Endothelial cell of umbilical vein (primary cell): Measurements from ENCODE around the gene JAZF1. TPM values are rescaled to one million over a fixed set of nuclear protein-coding genes. Genes with fewer than 3 reads are reported as not detected.

Experiments used
- BruUV-seq: library from RNA; stranded (reverse); fragments of 400-500 nt; replicated peaks from 2 replicates; lab custom pipeline; 2021; lab: Mats Ljungman, UMichigan
- CTCF ChIA-PET: fragments of 300-600, 350-600 bp; sonication (Branson Sonifier 250); formaldehyde crosslinking; loops from one replicate; lab custom pipeline; 2021; ENCODE audit warnings: antibody characterized with exemption, inconsistent platforms; lab: Charles Lee
- POLR2A ChIA-PET: fragments of 300-600, 350-600 bp; sonication (Branson Sonifier 250); formaldehyde crosslinking; loops from one replicate; lab custom pipeline; 2021; ENCODE audit warnings: antibody characterized with exemption, inconsistent platforms; lab: Charles Lee
- DNase-seq: peaks from one replicate; pipeline ENCODE4 v3.0.0-alpha.2; 2011; ENCODE audit warnings: low read depth, low spot score
- FAIRE-seq: peaks from 2 replicates; lab custom pipeline; 2011; peaks lifted over from hg19 to GRCh38; lab: Jason Lieb, UNC
- H2AFZ ChIP-seq: 2 replicates; pipeline ENCODE4 v1.6.0; 2012; ENCODE audit warnings: low read depth, low read length, control low read depth, inconsistent platforms
- H3K27ac ChIP-seq: 2 replicates; pipeline ENCODE4 v1.5.1; 2011; ENCODE audit warnings: low read depth, mild to moderate bottlenecking, control low read depth, low read length, moderate library complexity; ENCODE audit not compliant: insufficient read depth
- H3K27me3 ChIP-seq, 2 experiments: 2 replicates each; pipeline versions ENCODE4 v1.6.0 to v1.6.1; 2011; ENCODE audit warnings: low read length in 2 of 2, mixed read lengths in 1 of 2; ENCODE audit not compliant: control insufficient read depth in 2 of 2, insufficient read depth in 2 of 2
- H3K36me3 ChIP-seq, 2 experiments: 2 replicates in 1 of 2; 3 replicates in 1 of 2; pipeline ENCODE4 v1.5.1; 2011; ENCODE audit warnings: low read length in 2 of 2, mild to moderate bottlenecking in 1 of 2, moderate library complexity in 1 of 2; ENCODE audit not compliant: control insufficient read depth in 2 of 2, insufficient read depth in 2 of 2; ENCODE audit errors: extremely low read depth in 1 of 2
- H3K4me1 ChIP-seq: 3 replicates; pipeline ENCODE4 v1.5.1; 2011; ENCODE audit warnings: mild to moderate bottlenecking, low read length; ENCODE audit not compliant: control insufficient read depth, insufficient read depth; ENCODE audit errors: extremely low read depth
- H3K4me2 ChIP-seq: 2 replicates; pipeline ENCODE4 v1.6.1; 2011; ENCODE audit warnings: low read length, control low read depth, mixed read lengths; ENCODE audit not compliant: insufficient read depth
- H3K4me3 ChIP-seq, 3 experiments: fragments of 200-600 bp in 1 of 3; sonication (generic), shearing (Covaris generic) in 1 of 3; replicated peaks in 1 of 3; 2 replicates each; pipeline ENCODE4 v1.5.1; 2011 to 2016; ENCODE audit warnings: control low read depth in 3 of 3, low read length in 3 of 3, mild to moderate bottlenecking in 2 of 3, inconsistent platforms in 1 of 3, low read depth in 1 of 3, moderate library complexity in 1 of 3; ENCODE audit not compliant: insufficient read depth in 1 of 3
- H3K79me2 ChIP-seq: 2 replicates; pipeline ENCODE4 v1.6.0; 2012; ENCODE audit warnings: low read length, inconsistent platforms; ENCODE audit not compliant: control insufficient read depth, insufficient read depth
- H3K9ac ChIP-seq: replicated peaks from 2 replicates; pipeline ENCODE3; 2011; ENCODE audit warnings: low read length, control low read depth; ENCODE audit not compliant: insufficient read depth; ENCODE audit errors: extremely low read depth
- H3K9me1 ChIP-seq: replicated peaks from 3 replicates; pipeline ENCODE4 v1.6.0; 2011; ENCODE audit warnings: mild to moderate bottlenecking, low read length; ENCODE audit not compliant: control insufficient read depth, insufficient read depth; ENCODE audit errors: extremely low read depth
- H3K9me3 ChIP-seq: replicated peaks from 2 replicates; pipeline ENCODE4 v1.5.1; 2012; ENCODE audit warnings: low read length, inconsistent platforms; ENCODE audit not compliant: control insufficient read depth, insufficient read depth
- H4K20me1 ChIP-seq: replicated peaks from 2 replicates; pipeline ENCODE3; 2011; ENCODE audit warnings: mild to moderate bottlenecking, low read length; ENCODE audit not compliant: control insufficient read depth, insufficient read depth; ENCODE audit errors: extremely low read depth
- EZH2 ChIP-seq: IDR thresholded peaks from 2 replicates; pipeline ENCODE4 v1.6.1; 2012; ENCODE audit warnings: borderline replicate concordance, low read depth, mild to moderate bottlenecking, moderate library complexity, low read length, inconsistent platforms; ENCODE audit not compliant: severe bottlenecking
- FOS ChIP-seq: IDR thresholded peaks from 2 replicates; pipeline ENCODE4 v1.6.1; 2011; ENCODE audit warnings: mild to moderate bottlenecking, low read length, moderate library complexity, borderline replicate concordance; ENCODE audit not compliant: insufficient read depth
- GATA2 ChIP-seq: IDR thresholded peaks from 2 replicates; pipeline ENCODE4 v1.7.0; 2011; ENCODE audit warnings: low read depth, mild to moderate bottlenecking, moderate library complexity, mixed read lengths, low read length; ENCODE audit not compliant: insufficient read length, insufficient read depth
- JUN ChIP-seq: IDR thresholded peaks from 2 replicates; pipeline ENCODE4 v1.6.1; 2011; ENCODE audit warnings: borderline replicate concordance, low read depth; ENCODE audit not compliant: insufficient read length, insufficient read depth
- MAX ChIP-seq: IDR thresholded peaks from 2 replicates; pipeline ENCODE4 v1.6.1; 2011; ENCODE audit not compliant: insufficient read depth, insufficient read length
- MYC ChIP-seq: IDR thresholded peaks from one replicate; pipeline ENCODE4 v1.6.1; 2011; ENCODE audit warnings: mild to moderate bottlenecking, low read depth, low read length
- POLR2A ChIP-seq: IDR thresholded peaks from 2 replicates; pipeline ENCODE4 v1.6.1; 2012; ENCODE audit warnings: low read depth, mild to moderate bottlenecking, control low read depth, low read length
- POLR2AphosphoS5 ChIP-seq: IDR thresholded peaks from 2 replicates; pipeline ENCODE4 v1.6.1; 2012; ENCODE audit warnings: low read depth, mild to moderate bottlenecking, control low read depth, low read length, moderate library complexity; ENCODE audit not compliant: insufficient read depth
- dilution Hi-C: fragments of 300-500 bp; cut with MboI; formaldehyde crosslinking; loops from one replicate; pipeline ENCODE4 v1.15.0; 2019; ENCODE audit warnings: low sequenced_read_pairs; ENCODE audit not compliant: extremely low pct_ligation_motif_present
- intact Hi-C: fragments of 100-400 bp; cut with micrococcal nuclease; formaldehyde crosslinking; loops from one replicate; pipeline ENCODE4 v1.10.0; 2022
- polyA plus RNA-seq, 4 experiments: library from polyadenylated mRNA; depleted of rRNA in 3 of 4; stranded (reverse) in 3 of 4; unstranded in 1 of 4; fragments of >200 nt; gene quantifications; 2 replicates each; pipeline versions ENCODE4 v1.2.1 to v1.2.3, GENCODE V29; 2011 to 2012; ENCODE audit warnings: missing spikeins in 1 of 4
- total RNA-seq: library from RNA; stranded (reverse); gene quantifications from 2 replicates; pipeline ENCODE4 v1.2.3, GENCODE V29; 2021
- TF ChIP-seq, protein P1 (sequence below), 2 donors: IDR thresholded peaks; 1 replicate in 1 of 2; 2 replicates in 1 of 2; pipeline ENCODE4 v1.5.1; 2011; ENCODE audit warnings: low read length in 2 of 2, mild to moderate bottlenecking in 2 of 2, moderate library complexity in 2 of 2, control low read depth in 1 of 2, inconsistent platforms in 1 of 2, low read depth in 1 of 2; ENCODE audit not compliant: insufficient read depth in 1 of 2; ENCODE audit errors: extremely low read depth in 1 of 2

The JAZF1 gene
- total and polyA plus RNA-seq, 2 donors (not counting 3 experiments of a cell fraction or from before 2014, with no cell fraction given) = 2.5 to 16.9 TPM

GRCh38 chr7:27875832-27876231 lies 304.8 kb downstream of the JAZF1 start:
- POLR2A ChIA-PET = no interaction called here
- FAIRE-seq (no peak), DNase-seq (no peak)
- no peaks in the 10 kb centered on the region for H3K9me1 ChIP-seq
- H3K4me2 ChIP-seq = no peak overlapping the region
- no peaks in the 10 kb centered on the region for H3K9me3 ChIP-seq
- no peaks in the 10 kb centered on the region for H3K36me3 ChIP-seq
- H3K4me1 ChIP-seq = peaks cover 34% of the 10 kb centered on the region
- no TSS peak for BruUV-seq
- CTCF ChIA-PET = interaction anchor here (0.5 kb wide), 1 partner anchor 945 kb away, joined by 4 read pairs; no protein-coding TSS in a partner anchor
- H3K27me3 ChIP-seq = no peaks in the 10 kb centered on the region
- no peaks in the 10 kb centered on the region for H4K20me1 ChIP-seq
- intact Hi-C loops (loop anchor here (2.0 kb wide), 1 partner anchor 687 kb away; no protein-coding TSS in a partner anchor), dilution Hi-C loops (no loop called here)
- TF ChIP-seq POLR2AphosphoS5 (no peak), MYC (no peak), FOS (no peak), GATA2 (no peak), JUN (no peak), EZH2 (no peak), MAX (no peak), POLR2A (no peak)
- TF ChIP-seq, protein P1, sequence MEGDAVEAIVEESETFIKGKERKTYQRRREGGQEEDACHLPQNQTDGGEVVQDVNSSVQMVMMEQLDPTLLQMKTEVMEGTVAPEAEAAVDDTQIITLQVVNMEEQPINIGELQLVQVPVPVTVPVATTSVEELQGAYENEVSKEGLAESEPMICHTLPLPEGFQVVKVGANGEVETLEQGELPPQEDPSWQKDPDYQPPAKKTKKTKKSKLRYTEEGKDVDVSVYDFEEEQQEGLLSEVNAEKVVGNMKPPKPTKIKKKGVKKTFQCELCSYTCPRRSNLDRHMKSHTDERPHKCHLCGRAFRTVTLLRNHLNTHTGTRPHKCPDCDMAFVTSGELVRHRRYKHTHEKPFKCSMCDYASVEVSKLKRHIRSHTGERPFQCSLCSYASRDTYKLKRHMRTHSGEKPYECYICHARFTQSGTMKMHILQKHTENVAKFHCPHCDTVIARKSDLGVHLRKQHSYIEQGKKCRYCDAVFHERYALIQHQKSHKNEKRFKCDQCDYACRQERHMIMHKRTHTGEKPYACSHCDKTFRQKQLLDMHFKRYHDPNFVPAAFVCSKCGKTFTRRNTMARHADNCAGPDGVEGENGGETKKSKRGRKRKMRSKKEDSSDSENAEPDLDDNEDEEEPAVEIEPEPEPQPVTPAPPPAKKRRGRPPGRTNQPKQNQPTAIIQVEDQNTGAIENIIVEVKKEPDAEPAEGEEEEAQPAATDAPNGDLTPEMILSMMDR (IDR thresholded peaks at IDR 0.05; ENCODE audit: extremely low read depth in 1 of 2, insufficient read depth in 1 of 2, low read depth in 1 of 2, low read length in 2 of 2) = no peak
- H2AFZ ChIP-seq = no peak overlapping the region
- no peak overlapping the region for H3K9ac ChIP-seq
- H3K27ac ChIP-seq = no peak overlapping the region
- H3K79me2 ChIP-seq = no peaks in the 10 kb centered on the region
- H3K4me3 ChIP-seq = no peak overlapping the region
